Stimulated activated CD8-positive, alpha-beta memory T cell treated with anti-CD3 and anti-CD28 coated beads, Interleukin-2, amount 100 ng/mL, for 1 hour (primary cell): ENCODE data around the gene MTX3.

ENCODE experiments used
- DNase-seq, 2 donors: peaks; one replicate each; pipeline ENCODE4 v3.0.0-alpha.2; 2020; ENCODE audit warnings: low read depth in 2 of 2

MTX3 gene, protein sequence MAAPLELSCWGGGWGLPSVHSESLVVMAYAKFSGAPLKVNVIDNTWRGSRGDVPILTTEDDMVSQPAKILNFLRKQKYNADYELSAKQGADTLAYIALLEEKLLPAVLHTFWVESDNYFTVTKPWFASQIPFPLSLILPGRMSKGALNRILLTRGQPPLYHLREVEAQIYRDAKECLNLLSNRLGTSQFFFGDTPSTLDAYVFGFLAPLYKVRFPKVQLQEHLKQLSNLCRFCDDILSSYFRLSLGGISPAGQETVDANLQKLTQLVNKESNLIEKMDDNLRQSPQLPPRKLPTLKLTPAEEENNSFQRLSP

DNA sequence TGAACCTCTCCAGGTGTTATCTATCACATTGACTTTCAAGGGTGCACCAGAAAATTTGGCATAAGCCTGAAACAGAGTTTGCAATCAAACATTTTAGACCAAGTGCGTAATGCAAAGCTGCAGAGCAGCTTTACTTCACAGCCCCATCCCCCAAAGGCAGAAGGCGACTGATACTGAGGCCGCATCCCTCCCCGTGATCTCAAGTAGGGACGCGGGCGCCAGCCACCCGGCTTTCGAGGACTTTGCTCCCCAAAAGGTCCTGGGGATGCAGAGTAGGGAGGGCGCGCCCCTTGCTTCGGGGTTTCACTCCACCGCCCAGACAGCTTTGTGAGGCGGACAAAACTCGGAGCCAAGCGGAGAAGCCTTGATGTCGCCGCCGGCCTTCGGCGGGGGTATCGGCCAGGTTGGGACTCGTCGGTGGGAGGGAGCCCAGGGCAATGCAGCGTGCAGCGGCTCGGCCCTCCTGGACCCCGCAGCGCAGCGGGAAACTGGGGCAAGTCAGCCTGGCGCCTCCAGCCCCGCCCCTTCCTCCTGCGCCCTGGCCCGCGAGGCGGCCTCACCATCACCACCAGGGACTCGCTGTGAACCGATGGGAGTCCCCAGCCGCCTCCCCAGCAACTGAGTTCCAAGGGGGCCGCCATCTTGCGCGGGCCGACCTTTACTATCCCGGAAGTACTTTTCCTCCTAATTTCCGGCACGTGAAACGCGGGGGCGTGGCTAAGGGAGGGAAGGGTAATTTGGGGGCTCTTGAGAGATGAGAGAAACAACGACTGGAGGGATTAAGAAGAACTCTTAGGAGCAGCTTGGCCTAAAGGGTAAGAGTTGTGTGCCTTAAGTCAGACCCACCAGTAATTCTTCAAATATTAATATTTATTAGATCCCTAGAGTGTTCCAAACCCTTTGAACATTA is at the start of gene MTX3:
Gene MTX3 (minus strand): TSS at position 665 of the 910 bp plus-strand sequence. CDS start 24 bp downstream, at position 641.
- DNase-seq = peak; percentile 71 to 78

DNA sequence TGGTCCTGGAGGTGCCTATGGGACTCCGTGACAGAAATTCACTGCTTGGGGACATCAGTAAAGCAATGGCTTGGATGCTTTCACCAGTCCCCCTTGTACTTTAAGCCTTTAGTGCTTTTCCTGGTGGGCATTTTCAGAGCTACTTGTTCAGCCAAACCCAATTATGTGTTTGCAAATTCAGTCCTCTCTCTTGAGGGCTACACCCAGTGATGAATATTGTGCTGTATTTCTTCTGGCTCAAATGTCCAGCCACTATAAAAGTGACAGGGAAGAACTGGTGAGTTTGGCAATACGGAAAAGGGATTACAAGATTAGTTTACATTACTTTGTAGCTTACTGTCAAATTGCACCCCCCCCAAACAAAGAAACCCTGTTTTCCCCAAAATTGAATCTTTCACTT is 48.6 kb upstream of the MTX3 start:
- DNase-seq = no peak

- DNase-seq = no peak
These were observed 46.3 kb upstream of the MTX3 start for GRCh38 chr5:80037366-80037765.

DNA sequence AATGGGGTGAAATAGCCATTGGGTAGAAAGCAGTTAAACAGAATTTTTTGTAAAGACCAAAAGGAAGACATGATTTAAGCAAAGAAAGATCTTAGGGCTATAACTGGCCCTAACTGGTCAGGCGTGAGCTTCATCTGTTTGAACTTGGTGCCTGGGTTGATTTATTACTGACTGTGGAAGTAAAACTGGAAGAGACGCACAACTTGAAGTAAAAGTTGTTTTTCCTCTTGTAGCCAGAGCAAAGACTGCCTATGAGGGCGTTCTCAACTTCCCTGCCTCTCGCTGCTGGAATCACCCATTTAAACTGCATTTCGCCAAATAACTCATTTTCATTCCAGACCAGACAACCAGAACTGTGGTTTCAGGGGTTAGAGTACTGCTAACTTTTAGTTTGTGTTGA is 45.6 kb upstream of the MTX3 start:
- no peak for DNase-seq

GRCh38 chr5:80035839-80036238 is 44.8 kb upstream of the MTX3 start:
- DNase-seq = no peak

- no peak for DNase-seq
These were observed 44.1 kb upstream of the MTX3 start, which contains the start of gene THBS4 for GRCh38 chr5:80034962-80035821. THBS4 (plus strand) TSS chr5:80035348; CDS start chr5:80035538, 190 bp downstream.

DNA sequence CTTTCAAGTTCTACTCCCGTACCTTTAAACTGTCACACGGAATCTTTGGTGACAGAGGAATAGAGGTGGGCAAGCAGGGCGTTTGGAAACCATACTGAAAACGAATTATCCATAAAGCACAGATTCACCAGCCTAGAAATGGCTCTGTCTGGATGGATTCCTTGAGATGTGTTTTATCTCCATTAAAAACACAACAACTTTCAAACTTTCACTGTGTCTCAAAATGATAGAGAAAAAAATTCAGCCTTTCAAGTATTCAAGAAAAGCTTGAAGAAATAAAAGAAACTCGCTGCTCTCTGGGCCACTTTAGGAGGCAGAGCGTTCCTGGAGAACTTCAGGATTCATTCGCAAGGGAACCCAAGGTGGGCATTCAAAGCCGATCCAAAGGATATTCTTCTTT is 43.5 kb upstream of the MTX3 start:
- no peak for DNase-seq

DNA sequence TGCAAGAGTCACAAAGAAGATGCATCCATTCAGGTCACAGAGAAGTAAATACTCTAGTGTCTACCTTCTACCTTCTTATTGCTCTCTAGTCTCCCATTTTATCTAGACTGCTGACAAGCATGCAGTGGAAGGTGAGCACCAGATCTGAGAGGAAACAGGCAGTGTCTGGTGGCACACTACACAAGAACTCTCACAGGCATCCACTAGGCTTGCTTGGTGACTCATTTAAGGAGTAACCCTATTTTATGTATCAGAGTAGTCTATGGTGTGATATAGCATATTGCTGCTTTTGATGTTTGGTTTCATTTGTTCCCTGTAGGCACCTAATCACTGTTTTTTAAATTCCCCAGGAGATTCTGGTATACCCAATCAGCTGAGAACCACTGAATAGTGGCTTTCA is 42.5 kb upstream of the MTX3 start:
- DNase-seq = no peak

DNA sequence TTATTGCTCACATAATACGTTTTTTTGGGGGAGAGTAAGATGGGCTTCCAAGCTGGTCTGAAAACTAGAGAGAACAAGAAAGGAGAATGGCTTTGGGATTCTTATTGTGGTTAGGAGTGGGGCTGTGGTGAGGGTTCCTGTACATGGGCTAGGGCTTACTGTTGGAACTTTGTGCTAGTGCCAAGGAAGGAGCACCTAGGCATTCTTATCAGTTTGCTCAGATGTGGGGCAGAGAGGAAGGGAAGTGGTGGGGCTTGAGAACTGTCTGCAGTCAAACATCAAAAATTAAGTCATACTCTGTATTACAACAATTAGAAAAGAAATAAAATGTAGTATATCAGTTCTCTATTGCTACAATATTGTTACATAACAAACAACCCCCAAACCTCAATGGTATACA is 40.0 kb upstream of the MTX3 start:
- DNase-seq = no peak

- DNase-seq = no peak
These were observed 35.8 kb upstream of the MTX3 start for GRCh38 chr5:80026841-80027240.

DNA sequence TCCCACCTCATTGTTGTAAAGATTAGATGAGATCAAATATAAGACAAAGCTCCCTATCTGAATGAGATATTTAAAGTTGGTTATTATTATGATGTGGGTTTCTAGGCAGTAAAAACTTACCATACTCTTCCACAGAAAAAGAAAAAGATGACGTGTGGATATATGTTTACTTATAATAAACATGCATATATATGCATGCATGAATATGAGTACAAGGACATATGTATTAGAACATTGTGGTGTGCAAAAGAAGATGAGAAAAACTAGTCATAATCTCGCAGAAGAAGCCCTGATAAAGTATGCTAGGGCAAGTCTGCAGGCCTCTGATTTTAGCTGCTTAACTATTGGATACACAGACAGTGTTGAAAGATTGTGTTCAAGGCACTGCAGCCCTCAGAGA is 34.0 kb upstream of the MTX3 start:
- DNase-seq = no peak

DNA sequence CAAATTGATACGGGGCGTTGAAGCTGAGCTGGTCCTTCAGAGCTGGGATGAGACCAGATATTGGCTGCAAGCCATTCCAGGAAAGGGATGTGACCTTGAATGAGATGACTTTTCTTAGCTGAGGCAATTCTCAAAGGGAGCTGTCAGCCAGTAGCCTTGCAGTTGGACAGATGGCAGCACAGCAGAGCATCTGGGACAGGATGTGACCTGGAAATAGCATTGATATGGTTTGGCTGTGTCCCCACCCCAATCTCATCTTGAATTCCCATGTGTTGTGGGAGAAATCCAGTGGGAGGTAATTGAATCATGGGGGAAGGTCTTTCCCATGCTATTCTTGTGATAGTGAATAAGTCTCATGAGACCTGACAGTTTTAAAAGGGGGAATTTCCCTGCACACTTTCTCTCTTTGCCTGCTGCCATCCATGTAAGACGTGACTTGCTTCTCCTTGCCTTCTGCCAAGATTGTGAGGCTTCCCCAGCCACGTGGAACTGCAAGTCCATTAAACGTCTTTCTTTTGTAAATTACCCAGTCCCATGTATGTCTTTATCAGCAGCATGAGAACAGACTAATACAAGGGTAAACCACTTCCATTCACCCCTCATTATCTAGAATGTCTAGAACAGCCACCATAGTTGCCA is 19.8 kb upstream of the MTX3 start:
- no peak for DNase-seq

GRCh38 chr5:80008995-80009765 is 18.1 kb upstream of the MTX3 start:
- DNase-seq = no peak

GRCh38 chr5:80002677-80003076 is 11.6 kb upstream of the MTX3 start:
- DNase-seq = no peak

- no peak for DNase-seq
These were observed 8.7 kb upstream of the MTX3 start for GRCh38 chr5:79999722-80000121.

DNA sequence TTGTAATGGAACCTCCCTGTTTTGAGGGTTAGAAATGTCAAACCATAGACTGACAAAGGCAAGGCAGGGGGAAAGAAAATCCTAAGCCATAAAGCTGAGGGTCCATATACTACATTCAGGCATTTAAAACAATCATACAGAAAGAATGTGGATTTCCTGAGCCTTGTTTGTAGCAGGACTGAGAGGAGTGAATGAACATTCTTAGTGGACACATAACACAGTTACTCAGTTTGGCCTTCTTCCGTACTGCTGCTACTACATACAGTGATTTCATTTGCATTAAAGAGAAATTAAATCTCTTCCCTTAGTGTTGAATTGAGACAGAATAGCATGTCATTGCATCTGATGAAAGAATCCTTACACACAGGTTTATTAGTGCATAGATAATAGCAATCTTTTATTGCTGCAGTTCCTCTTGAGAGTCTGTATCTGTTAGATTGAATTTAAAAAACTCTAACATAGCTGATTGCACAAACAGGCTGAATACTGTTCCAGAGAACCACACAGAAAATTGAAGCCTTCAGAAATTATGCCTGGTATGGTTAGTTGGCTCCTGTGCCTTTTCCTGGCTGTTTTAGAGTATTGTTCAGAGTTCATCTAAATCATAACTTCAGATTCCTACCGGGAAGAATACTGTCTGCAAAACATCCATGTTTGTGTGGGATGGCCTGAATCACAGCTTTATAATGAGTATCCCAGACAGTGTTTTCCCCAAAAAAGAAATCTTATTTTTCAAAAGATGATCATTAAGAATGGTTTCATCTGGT is 2.0 kb upstream of the MTX3 start:
- no peak for DNase-seq

- DNase-seq = no peak
These were observed 861 bp downstream of the MTX3 start for GRCh38 chr5:79990205-79990597.

GRCh38 chr5:79986260-79986659 is 4.8 kb downstream of the MTX3 start:
- DNase-seq = no peak

GRCh38 chr5:79985288-79985687 is 5.8 kb downstream of the MTX3 start:
- DNase-seq = no peak

GRCh38 chr5:79984363-79984762 is 6.7 kb downstream of the MTX3 start:
- DNase-seq = no peak
